IMR-90 (cell line): ENCODE results near the gene KRT9. TPM values are rescaled to one million over a fixed set of nuclear protein-coding genes. Genes with fewer than 3 reads are reported as not detected.

Experiments
- ATAC-seq: fragments of 200-7000 bp; cut with Tn5 transposase; 2 replicates; pipeline ENCODE4 v1.9.1; 2020; ENCODE audit warnings: low read depth, mild to moderate bottlenecking, moderate library complexity
- BruUV-seq: library from RNA; stranded (reverse); fragments of 400-500 nt; replicated peaks from 2 replicates; lab custom pipeline; 2021; lab: Mats Ljungman, UMichigan
- CTCF ChIA-PET: fragments of 300-600 bp; formaldehyde crosslinking; extraction: SDS; loops from one replicate; lab custom pipeline; 2021; ENCODE audit warnings: antibody characterized with exemption; lab: Yijun Ruan, JAX
- POLR2A ChIA-PET: fragments of 300-600 bp; sonication (Branson Sonifier 250); formaldehyde crosslinking; loops from one replicate; lab custom pipeline; 2022; ENCODE audit warnings: antibody characterized with exemption; ENCODE audit not compliant: unreplicated experiment; lab: Charles Lee
- DNase-seq: peaks from one replicate; pipeline ENCODE4 v3.0.0; 2013
- H2AFZ ChIP-seq: replicated peaks from 2 replicates; pipeline ENCODE3; 2013; ENCODE audit warnings: low read length, mild to moderate bottlenecking; ENCODE audit not compliant: poor library complexity
- H2AK5ac ChIP-seq: 2 replicates; pipeline ENCODE4 v1.6.1; 2013; ENCODE audit warnings: low read depth, low read length, inconsistent platforms
- H2AK9ac ChIP-seq: replicated peaks from 2 replicates; pipeline ENCODE3; 2013; ENCODE audit warnings: mild to moderate bottlenecking, low read depth, low read length, moderate library complexity; ENCODE audit not compliant: poor library complexity
- H2BK120ac ChIP-seq: 2 replicates; pipeline ENCODE4 v1.6.1; 2013; ENCODE audit warnings: low read depth, low read length, inconsistent platforms
- H2BK15ac ChIP-seq: 3 replicates; pipeline ENCODE4 v1.6.1; 2013; ENCODE audit warnings: low read depth, low read length, inconsistent platforms
- H2BK20ac ChIP-seq: 2 replicates; pipeline ENCODE4 v1.6.1; 2013; ENCODE audit warnings: low read depth, mild to moderate bottlenecking, inconsistent platforms, low read length, moderate library complexity
- H2BK5ac ChIP-seq: 2 replicates; pipeline ENCODE4 v1.6.1; 2013; ENCODE audit warnings: mild to moderate bottlenecking, low read depth, low read length, inconsistent platforms; ENCODE audit not compliant: poor library complexity, severe bottlenecking
- H3K14ac ChIP-seq: replicated peaks from 2 replicates; pipeline ENCODE4 v1.6.1; 2013; ENCODE audit warnings: low read depth, low read length, inconsistent platforms
- H3K18ac ChIP-seq: 2 replicates; pipeline ENCODE4 v1.6.1; 2013; ENCODE audit warnings: low read depth, low read length, control low read depth
- H3K23ac ChIP-seq: 2 replicates; pipeline ENCODE4 v1.6.1; 2013; ENCODE audit warnings: low read depth, low read length, inconsistent platforms
- H3K27ac ChIP-seq: 2 replicates; pipeline ENCODE4 v1.5.1; 2013; ENCODE audit warnings: mild to moderate bottlenecking, control low read depth, low read length; ENCODE audit not compliant: insufficient read depth
- H3K27me3 ChIP-seq: 2 replicates; pipeline ENCODE4 v1.6.1; 2013; ENCODE audit warnings: low read length; ENCODE audit not compliant: control insufficient read depth, insufficient read depth
- H3K36me3 ChIP-seq: 2 replicates; pipeline ENCODE4 v1.6.1; 2013; ENCODE audit warnings: low read length, mixed read lengths; ENCODE audit not compliant: control insufficient read depth, insufficient read depth
- H3K4ac ChIP-seq: 2 replicates; pipeline ENCODE4 v1.6.1; 2013; ENCODE audit warnings: low read depth, low read length, inconsistent platforms
- H3K4me1 ChIP-seq: 2 replicates; pipeline ENCODE4 v1.6.1; 2013; ENCODE audit warnings: low read length, mixed read lengths; ENCODE audit not compliant: control insufficient read depth, insufficient read depth
- H3K4me2 ChIP-seq: 2 replicates; pipeline ENCODE4 v1.6.1; 2013; ENCODE audit warnings: low read depth, mild to moderate bottlenecking, control low read depth, low read length, moderate library complexity
- H3K4me3 ChIP-seq: 2 replicates; pipeline ENCODE4 v1.5.1; 2013; ENCODE audit warnings: low read depth, mild to moderate bottlenecking, control low read depth, low read length, moderate library complexity; ENCODE audit not compliant: insufficient read depth
- H3K56ac ChIP-seq: 2 replicates; pipeline ENCODE4 v1.6.1; 2013; ENCODE audit warnings: low read length, inconsistent platforms; ENCODE audit not compliant: insufficient read depth; ENCODE audit errors: extremely low read depth
- H3K79me1 ChIP-seq, 2 experiments: 2 replicates each; pipeline ENCODE4 v1.6.1; 2013; ENCODE audit warnings: low read length in 2 of 2, inconsistent platforms in 1 of 2, low read depth in 1 of 2
- H3K9ac ChIP-seq: 2 replicates; pipeline ENCODE4 v1.6.1; 2013; ENCODE audit warnings: low read depth, low read length, control low read depth
- H3K9me1 ChIP-seq: 2 replicates; pipeline ENCODE4 v1.6.1; 2013; ENCODE audit warnings: low read length, inconsistent platforms; ENCODE audit not compliant: insufficient read depth
- H3K9me3 ChIP-seq: 2 replicates; pipeline ENCODE4 v1.6.1; 2013; ENCODE audit warnings: low read length; ENCODE audit not compliant: control insufficient read depth, insufficient read depth
- H4K20me1 ChIP-seq: 2 replicates; pipeline ENCODE4 v1.6.1; 2013; ENCODE audit warnings: low read length, inconsistent platforms; ENCODE audit not compliant: insufficient read depth
- H4K5ac ChIP-seq: 2 replicates; pipeline ENCODE4 v1.6.1; 2013; ENCODE audit warnings: mild to moderate bottlenecking, low read depth, low read length, control low read depth
- H4K8ac ChIP-seq, 2 experiments: 2 replicates each; pipeline ENCODE4 v1.6.1; 2013; ENCODE audit warnings: low read depth in 2 of 2, low read length in 2 of 2, control low read depth in 1 of 2, inconsistent platforms in 1 of 2
- H4K91ac ChIP-seq: 2 replicates; pipeline ENCODE4 v1.6.1; 2013; ENCODE audit warnings: low read depth, low read length, inconsistent platforms; ENCODE audit not compliant: insufficient read depth
- CHD1 ChIP-seq: IDR thresholded peaks from 2 replicates; pipeline ENCODE4 v1.6.1; 2012; ENCODE audit warnings: low read depth, low read length, improper control_type of control experiment
- MAFK ChIP-seq: IDR thresholded peaks from 2 replicates; pipeline ENCODE4 v1.6.1; 2012; ENCODE audit warnings: low read depth, low read length, improper control_type of control experiment
- MXI1 ChIP-seq: IDR thresholded peaks from 2 replicates; pipeline ENCODE4 v1.6.1; 2012; ENCODE audit warnings: low read depth, mild to moderate bottlenecking, low read length, moderate library complexity, borderline replicate concordance
- NFE2L2 ChIP-seq: fragments of 150-350 bp; IDR thresholded peaks from 2 replicates; pipeline ENCODE4 v1.6.1; 2016; ENCODE audit warnings: low read depth, mild to moderate bottlenecking, low read length
- RFX5 ChIP-seq: IDR thresholded peaks from 2 replicates; pipeline ENCODE4 v1.8.0; 2012; ENCODE audit warnings: low read depth, mild to moderate bottlenecking, low read length, moderate library complexity
- SMC3 ChIP-seq: fragments of 150-350 bp; IDR thresholded peaks from 2 replicates; pipeline ENCODE4 v1.6.1; 2016; ENCODE audit warnings: low read depth, mild to moderate bottlenecking, antibody characterized with exemption, low read length, moderate library complexity
- WGBS, 2 experiments: methylation state at CpG; one replicate each; pipeline versions ENCODE4 v1.1.5 to v1.1.7; 2013; ENCODE audit warnings: missing lambda C conversion rate in 2 of 2; ENCODE audit not compliant: insufficient read length in 1 of 2; ENCODE audit errors: extremely low coverage in 2 of 2; 5-methylcytosine and 5-hydroxymethylcytosine counted together
- dilution Hi-C: fragments of 300-500 bp; cut with HindIII; formaldehyde crosslinking; loops from one replicate; pipeline ENCODE4 v1.14.3; 2018; ENCODE audit warnings: low sequenced_read_pairs; ENCODE audit not compliant: unreplicated experiment
- in situ Hi-C: fragments of 300-500 bp; cut with MboI; formaldehyde crosslinking; loops from 3 replicates; pipeline ENCODE4 v1.14.3; 2019; ENCODE audit warnings: low sequenced_read_pairs, inconsistent platforms, mixed read lengths
- intact Hi-C: fragments of 100-400 bp; cut with micrococcal nuclease; formaldehyde crosslinking; loops from 2 replicates; pipeline ENCODE4 v1.10.0; 2022
- polyA plus RNA-seq, 3 experiments: library from polyadenylated mRNA; depleted of rRNA; stranded (reverse); fragments of >200 nt; gene quantifications; 2 replicates each; pipeline ENCODE4 v1.2.3, GENCODE V29; 2012; ENCODE audit warnings: low replicate concordance in 1 of 3
- total RNA-seq: library from RNA; depleted of rRNA; stranded (reverse); fragments of >200 nt; gene quantifications from 2 replicates; pipeline ENCODE4 v1.2.3, GENCODE V29; 2012
- TF ChIP-seq, protein P1 (sequence below): fragments of 150-350 bp; IDR thresholded peaks from 2 replicates; pipeline ENCODE4 v1.6.1; 2016; ENCODE audit warnings: low read depth, mild to moderate bottlenecking, low read length, moderate library complexity, borderline replicate concordance
- TF ChIP-seq, protein P2 (sequence below): fragments of 150-350 bp; IDR thresholded peaks from 2 replicates; pipeline ENCODE4 v1.6.1; 2017; ENCODE audit warnings: mild to moderate bottlenecking, antibody characterized with exemption, low read length, low read depth

The KRT9 gene
- total and polyA plus RNA-seq, 2 of the 4 experiments (the other 2 are of a cell fraction) = not detected

DNA sequence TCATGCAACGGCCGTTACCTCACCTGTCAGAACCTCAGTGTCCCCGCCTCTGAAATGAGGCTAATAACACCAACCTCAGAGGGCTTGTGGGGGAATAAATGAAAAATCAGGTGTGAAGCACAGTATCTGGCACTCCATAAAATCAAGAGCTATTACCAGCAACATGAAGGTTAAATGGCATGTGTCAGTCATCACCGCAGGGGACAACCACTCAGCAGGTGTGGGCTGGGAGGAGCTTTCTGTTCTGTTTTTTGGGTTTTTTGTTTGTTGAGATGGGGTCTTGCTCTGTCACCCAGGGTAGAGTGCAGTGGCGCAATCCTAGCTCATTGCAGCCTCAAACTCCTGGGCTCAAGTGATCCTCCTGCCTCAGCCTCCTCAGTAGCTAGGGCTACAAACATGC lies 26.9 kb downstream of the KRT9 start (continued):
- no peak for TF ChIP-seq MXI1
- no peak for TF ChIP-seq RFX5
- TF ChIP-seq NFE2L2 = no peak
- TF ChIP-seq, protein P1, sequence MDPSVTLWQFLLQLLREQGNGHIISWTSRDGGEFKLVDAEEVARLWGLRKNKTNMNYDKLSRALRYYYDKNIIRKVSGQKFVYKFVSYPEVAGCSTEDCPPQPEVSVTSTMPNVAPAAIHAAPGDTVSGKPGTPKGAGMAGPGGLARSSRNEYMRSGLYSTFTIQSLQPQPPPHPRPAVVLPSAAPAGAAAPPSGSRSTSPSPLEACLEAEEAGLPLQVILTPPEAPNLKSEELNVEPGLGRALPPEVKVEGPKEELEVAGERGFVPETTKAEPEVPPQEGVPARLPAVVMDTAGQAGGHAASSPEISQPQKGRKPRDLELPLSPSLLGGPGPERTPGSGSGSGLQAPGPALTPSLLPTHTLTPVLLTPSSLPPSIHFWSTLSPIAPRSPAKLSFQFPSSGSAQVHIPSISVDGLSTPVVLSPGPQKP = no peak

DNA sequence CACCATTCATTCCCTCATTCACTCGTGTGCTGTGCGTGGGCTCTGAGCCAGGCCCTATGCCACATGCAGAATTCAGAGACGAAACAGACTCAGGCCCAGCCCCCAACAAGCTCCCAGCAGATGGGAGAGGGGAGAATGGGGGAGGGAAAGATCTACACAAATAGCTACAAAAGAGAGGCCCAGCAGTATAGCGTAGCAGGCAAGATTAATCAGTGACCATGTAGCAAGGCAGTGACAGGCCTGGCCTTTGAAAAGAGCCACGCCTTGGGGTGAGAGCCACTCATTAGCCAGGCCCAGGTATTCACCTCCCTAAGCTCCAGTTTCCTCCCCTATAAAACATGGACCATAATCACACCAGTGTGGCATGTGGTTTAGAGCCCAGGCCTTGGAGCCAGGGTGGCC lies 27.4 kb downstream of the KRT9 start:
- in situ Hi-C loops = no loop called here
- H4K8ac ChIP-seq = peak overlapping the region in 1 of 2 experiments; percentile 2; a peak in 1 of 4 replicates
- peak overlapping the region; percentile 8; the same call in 1 of the 2 replicates for H2BK120ac ChIP-seq
- H3K79me1 ChIP-seq = no peaks in the 10 kb centered on the region
- no peak overlapping the region for H3K18ac ChIP-seq
- dilution Hi-C loops = no loop called here
- no peak for TF ChIP-seq NFE2L2
- TF ChIP-seq, protein P2, sequence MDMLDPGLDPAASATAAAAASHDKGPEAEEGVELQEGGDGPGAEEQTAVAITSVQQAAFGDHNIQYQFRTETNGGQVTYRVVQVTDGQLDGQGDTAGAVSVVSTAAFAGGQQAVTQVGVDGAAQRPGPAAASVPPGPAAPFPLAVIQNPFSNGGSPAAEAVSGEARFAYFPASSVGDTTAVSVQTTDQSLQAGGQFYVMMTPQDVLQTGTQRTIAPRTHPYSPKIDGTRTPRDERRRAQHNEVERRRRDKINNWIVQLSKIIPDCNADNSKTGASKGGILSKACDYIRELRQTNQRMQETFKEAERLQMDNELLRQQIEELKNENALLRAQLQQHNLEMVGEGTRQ = no peak
- no peak for TF ChIP-seq RFX5
- no peak for TF ChIP-seq CHD1
- no peak for TF ChIP-seq MAFK
- no peak for TF ChIP-seq SMC3
- no peaks in the 10 kb centered on the region for H3K36me3 ChIP-seq
- H3K9me3 ChIP-seq = peaks cover 4% of the 10 kb centered on the region
- no peaks in the 10 kb centered on the region for H4K20me1 ChIP-seq
- peak overlapping the region; percentile 18; the same call in 1 of the 2 replicates for H2AK5ac ChIP-seq
- H2BK5ac ChIP-seq = no peak overlapping the region
- H4K91ac ChIP-seq = peak overlapping the region; percentile 42
- H2AK9ac ChIP-seq = peak overlapping the region; percentile 12
- ATAC-seq (no peak), DNase-seq (no peak)
- H3K56ac ChIP-seq = no peak overlapping the region
- no peak overlapping the region for H3K4me3 ChIP-seq
- no TSS peak for BruUV-seq
- ChIA-PET CTCF (interaction anchor here (1.0 kb wide), 1 partner anchor 688 kb away, joined by 5 read pairs; no protein-coding TSS in a partner anchor), POLR2A (no interaction called here)
- H2AFZ ChIP-seq = peak overlapping the region; percentile 58
- H3K9ac ChIP-seq = no peak overlapping the region
- H3K4ac ChIP-seq = peak overlapping the region; percentile 5; the same call in 1 of the 2 replicates
- peak overlapping the region; percentile 11; the same call in 1 of the 2 replicates for H2BK20ac ChIP-seq
- WGBS, 2 experiments = no CpG with 5 or more reads among the region's 5 CpGs
- no peak overlapping the region for H3K27ac ChIP-seq
- no peak overlapping the region for H3K23ac ChIP-seq
- no peak overlapping the region; the same call in 1 of the 2 replicates for H3K14ac ChIP-seq
- H3K4me2 ChIP-seq = no peak overlapping the region
- H2BK15ac ChIP-seq = no peak overlapping the region
- no peaks in the 10 kb centered on the region for H3K27me3 ChIP-seq
- peaks cover 12% of the 10 kb centered on the region for H3K9me1 ChIP-seq
- peaks cover 19% of the 10 kb centered on the region for H3K4me1 ChIP-seq
- H4K5ac ChIP-seq = no peak overlapping the region
- intact Hi-C loops = no loop called here
